MM.1S (cell line): Measurements from ENCODE around the gene MRPS35.
A peak's percentile ranks its signal among the peaks of the same experiment; 100 is the strongest.

Source experiments
- DNase-seq: peaks from one replicate; pipeline ENCODE4 v3.0.0-alpha.2; 2015
- H2AFZ ChIP-seq: fragments of 300-600 bp; sonication (generic); 2 replicates; pipeline ENCODE4 v1.6.0; 2016; ENCODE audit warnings: antibody characterized with exemption, low read length
- H3F3A ChIP-seq: fragments of 300-600 bp; sonication (generic); 2 replicates; pipeline ENCODE4 v1.6.1; 2016; ENCODE audit warnings: mild to moderate bottlenecking, antibody characterized with exemption, low read length, moderate library complexity, mixed read lengths; ENCODE audit not compliant: insufficient read depth
- H3K27ac ChIP-seq: fragments of 300-600 bp; sonication (generic); 2 replicates; pipeline ENCODE4 v1.5.1; 2016; ENCODE audit warnings: mild to moderate bottlenecking, low read length
- H3K27me3 ChIP-seq: fragments of 300-600 bp; sonication (generic); replicated peaks from 2 replicates; pipeline ENCODE4 v1.6.0; 2016; ENCODE audit warnings: low read length; ENCODE audit not compliant: insufficient read depth
- H3K36me3 ChIP-seq: fragments of 300-600 bp; sonication (generic); replicated peaks from 2 replicates; pipeline ENCODE4 v1.6.1; 2016; ENCODE audit warnings: mild to moderate bottlenecking, low read length, mixed read lengths; ENCODE audit not compliant: insufficient read depth
- H3K4me1 ChIP-seq: fragments of 300-600 bp; sonication (generic); 2 replicates; pipeline ENCODE4 v1.6.1; 2016; ENCODE audit warnings: low read length, mixed read lengths
- H3K4me2 ChIP-seq: fragments of 300-600 bp; sonication (generic); 2 replicates; pipeline ENCODE4 v1.6.0; 2016; ENCODE audit warnings: low read depth, low read length
- H3K4me3 ChIP-seq: fragments of 300-600 bp; sonication (generic); 2 replicates; pipeline ENCODE4 v1.5.1; 2016; ENCODE audit warnings: low read length, mixed read lengths
- H3K79me2 ChIP-seq: fragments of 300-600 bp; sonication (generic); 2 replicates; pipeline ENCODE4 v1.6.1; 2016; ENCODE audit warnings: mixed run types, low read length, mixed read lengths
- H3K9ac ChIP-seq: fragments of 300-600 bp; sonication (generic); 2 replicates; pipeline ENCODE4 v1.6.1; 2016; ENCODE audit warnings: low read length, mixed read lengths
- H3K9me2 ChIP-seq: fragments of 300-600 bp; sonication (generic); replicated peaks from 2 replicates; pipeline ENCODE4 v1.6.1; 2016; ENCODE audit warnings: mild to moderate bottlenecking, low read length, mixed read lengths; ENCODE audit not compliant: insufficient read depth
- H3K9me3 ChIP-seq: fragments of 300-600 bp; sonication (generic); replicated peaks from 2 replicates; pipeline ENCODE4 v1.6.1; 2016; ENCODE audit warnings: mild to moderate bottlenecking, low read length, mixed read lengths; ENCODE audit not compliant: insufficient read depth
- H4K20me1 ChIP-seq: fragments of 300-600 bp; sonication (generic); 2 replicates; pipeline ENCODE4 v1.6.1; 2016; ENCODE audit warnings: mild to moderate bottlenecking, low read length, moderate library complexity, mixed read lengths; ENCODE audit not compliant: insufficient read depth
- EZH2 ChIP-seq: fragments of 300-600 bp; sonication (generic); optimal IDR thresholded peaks from 2 replicates; pipeline ENCODE3; 2017; ENCODE audit warnings: low read depth, mild to moderate bottlenecking, antibody characterized with exemption, low read length, mixed read lengths
- EZH2phosphoT487 ChIP-seq: fragments of 300-600 bp; sonication (generic); IDR thresholded peaks from 2 replicates; pipeline ENCODE4 v1.6.1; 2018; ENCODE audit warnings: antibody characterized with exemption, low read length
- TF ChIP-seq, protein P1 (sequence below): fragments of 300-600 bp; sonication (generic); IDR thresholded peaks from 2 replicates; pipeline ENCODE4 v1.5.1; 2016; ENCODE audit warnings: antibody characterized with exemption, low read length, mixed read lengths

The MRPS35 gene

DNA sequence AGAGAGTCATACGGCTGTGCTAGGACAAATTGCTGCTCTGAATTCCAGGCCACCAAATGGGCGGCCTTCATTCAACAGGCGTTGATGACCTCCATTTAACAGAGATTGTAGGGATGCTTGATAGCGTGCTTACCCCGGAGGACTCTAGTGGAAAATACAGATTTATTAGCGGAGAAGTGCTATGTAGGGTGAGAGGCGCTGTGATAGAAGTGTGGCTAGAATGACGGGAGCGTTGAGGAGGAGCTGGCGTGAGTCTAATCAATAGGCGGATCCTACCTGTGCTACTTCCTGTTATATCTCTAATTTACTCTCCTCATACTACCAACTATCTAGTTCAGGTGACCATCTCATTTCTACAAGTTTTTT is 668 bp downstream of the MRPS35 start:
- TF ChIP-seq, protein P1, sequence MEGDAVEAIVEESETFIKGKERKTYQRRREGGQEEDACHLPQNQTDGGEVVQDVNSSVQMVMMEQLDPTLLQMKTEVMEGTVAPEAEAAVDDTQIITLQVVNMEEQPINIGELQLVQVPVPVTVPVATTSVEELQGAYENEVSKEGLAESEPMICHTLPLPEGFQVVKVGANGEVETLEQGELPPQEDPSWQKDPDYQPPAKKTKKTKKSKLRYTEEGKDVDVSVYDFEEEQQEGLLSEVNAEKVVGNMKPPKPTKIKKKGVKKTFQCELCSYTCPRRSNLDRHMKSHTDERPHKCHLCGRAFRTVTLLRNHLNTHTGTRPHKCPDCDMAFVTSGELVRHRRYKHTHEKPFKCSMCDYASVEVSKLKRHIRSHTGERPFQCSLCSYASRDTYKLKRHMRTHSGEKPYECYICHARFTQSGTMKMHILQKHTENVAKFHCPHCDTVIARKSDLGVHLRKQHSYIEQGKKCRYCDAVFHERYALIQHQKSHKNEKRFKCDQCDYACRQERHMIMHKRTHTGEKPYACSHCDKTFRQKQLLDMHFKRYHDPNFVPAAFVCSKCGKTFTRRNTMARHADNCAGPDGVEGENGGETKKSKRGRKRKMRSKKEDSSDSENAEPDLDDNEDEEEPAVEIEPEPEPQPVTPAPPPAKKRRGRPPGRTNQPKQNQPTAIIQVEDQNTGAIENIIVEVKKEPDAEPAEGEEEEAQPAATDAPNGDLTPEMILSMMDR: no peak
- TF ChIP-seq EZH2: no peak
- H3K36me3 ChIP-seq: no peaks in the 10 kb centered on the region; the same call in 1 of the 2 replicates
- peaks cover 50% of the 10 kb centered on the region for H3K79me2 ChIP-seq
- H3K9me2 ChIP-seq: no peaks in the 10 kb centered on the region
- H3K9me3 ChIP-seq: no peaks in the 10 kb centered on the region
- peaks cover 4% of the 10 kb centered on the region for H3K4me1 ChIP-seq
- H3K9ac ChIP-seq: peak overlapping the region; percentile 84
- peak overlapping the region; percentile 81 for H2AFZ ChIP-seq
- H3K27me3 ChIP-seq: no peaks in the 10 kb centered on the region
- no peaks in the 10 kb centered on the region for H3F3A ChIP-seq
- peak overlapping the region; percentile 42; the same call in 1 of the 2 replicates for H3K27ac ChIP-seq
- DNase-seq: peak; percentile 19
- H3K4me2 ChIP-seq: peak overlapping the region; percentile 86
- H3K4me3 ChIP-seq: peak overlapping the region; percentile 87
- H4K20me1 ChIP-seq: peaks cover 3% of the 10 kb centered on the region; the same call in 1 of the 2 replicates

DNA sequence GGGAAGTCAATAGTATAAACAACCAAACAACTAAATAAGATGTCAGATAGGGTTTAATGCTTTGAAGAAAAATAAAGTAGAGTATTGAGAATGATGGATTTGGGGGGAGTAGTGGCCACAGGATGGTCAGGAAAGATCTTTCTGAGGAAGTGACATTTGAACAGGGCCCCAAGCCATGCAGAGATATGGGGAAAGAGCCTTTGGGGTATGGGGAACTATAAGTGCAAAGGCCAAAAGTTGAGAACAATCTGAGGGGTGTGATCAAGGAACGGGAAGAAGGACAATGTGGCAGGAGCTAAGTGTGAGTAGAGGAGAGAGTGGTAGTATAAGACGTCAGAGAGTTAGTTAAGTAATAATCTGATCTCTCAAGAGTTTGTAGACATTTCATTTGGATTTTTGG is 1.3 kb downstream of the MRPS35 start:
- peak overlapping the region; percentile 87 for H3K4me3 ChIP-seq
- H3F3A ChIP-seq: no peaks in the 10 kb centered on the region
- H3K79me2 ChIP-seq: peaks cover 50% of the 10 kb centered on the region
- no peak for TF ChIP-seq EZH2phosphoT487
- no peak for TF ChIP-seq EZH2
- TF ChIP-seq, protein P1: no peak
- no peaks in the 10 kb centered on the region for H3K9me2 ChIP-seq
- no peak overlapping the region for H3K27ac ChIP-seq
- no peaks in the 10 kb centered on the region for H3K27me3 ChIP-seq
- no peak for DNase-seq
- no peak overlapping the region for H2AFZ ChIP-seq
- H3K36me3 ChIP-seq: no peaks in the 10 kb centered on the region; the same call in 1 of the 2 replicates
- peaks cover 3% of the 10 kb centered on the region; the same call in 1 of the 2 replicates for H4K20me1 ChIP-seq
- peaks cover 4% of the 10 kb centered on the region for H3K4me1 ChIP-seq
- H3K4me2 ChIP-seq: peak overlapping the region; percentile 86
- H3K9me3 ChIP-seq: no peaks in the 10 kb centered on the region
- no peak overlapping the region for H3K9ac ChIP-seq

DNA sequence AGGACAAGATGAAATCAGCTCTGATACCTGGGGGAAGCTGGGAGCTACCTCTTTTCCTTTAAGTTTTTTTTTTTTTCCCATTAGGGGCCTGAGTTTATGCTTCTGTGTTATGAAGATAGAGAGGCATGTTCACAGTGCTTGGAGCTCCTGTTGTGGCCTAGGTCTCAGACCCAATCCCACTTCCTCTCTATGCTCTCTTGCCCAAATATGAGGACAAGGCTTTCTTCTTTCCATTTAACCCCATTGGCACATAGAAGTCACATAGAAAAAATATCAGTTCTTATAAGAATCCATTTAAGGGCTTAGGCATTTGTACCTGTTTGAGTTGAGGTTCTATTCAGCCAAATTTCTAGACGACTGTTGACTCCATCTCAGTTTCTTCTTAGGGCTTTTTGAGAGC is 12.6 kb downstream of the MRPS35 start:
- no peak for DNase-seq
- Histone ChIP-seq H3K27me3 (no peaks in the 10 kb centered on the region), H2AFZ (no peak overlapping the region), H3K4me3 (no peak overlapping the region), H3K9me3 (no peaks in the 10 kb centered on the region), H3F3A (no peaks in the 10 kb centered on the region), H3K9me2 (no peaks in the 10 kb centered on the region), H3K36me3 (peaks cover 6% of the 10 kb centered on the region; the same call in 1 of the 2 replicates), H4K20me1 (peaks cover 5% of the 10 kb centered on the region; the same call in 1 of the 2 replicates), H3K27ac (no peak overlapping the region), H3K4me1 (no peaks in the 10 kb centered on the region), H3K4me2 (no peak overlapping the region), H3K79me2 (peaks cover 15% of the 10 kb centered on the region; the same call in 1 of the 2 replicates), H3K9ac (no peak overlapping the region)
- TF ChIP-seq EZH2phosphoT487 (no peak), EZH2 (no peak)
- TF ChIP-seq, protein P1: no peak
